Trophoblast cell (in vitro differentiated cells and primary cell): Measurements from ENCODE around the gene KLRC3.

Experiments used
- DNase-seq, 2 donors: peaks; one replicate each; pipeline ENCODE4 v3.0.0-alpha.2; 2016
- H2AFZ ChIP-seq: 2 replicates; pipeline ENCODE4 v1.6.1; 2013; ENCODE audit warnings: low read length, moderate library complexity, mild to moderate bottlenecking; ENCODE audit not compliant: insufficient read depth, poor library complexity
- H2AK5ac ChIP-seq: 2 replicates; pipeline ENCODE4 v1.6.1; 2013; ENCODE audit warnings: mild to moderate bottlenecking, low read length
- H2BK120ac ChIP-seq: 2 replicates; pipeline ENCODE4 v1.6.1; 2013; ENCODE audit warnings: low read length, mild to moderate bottlenecking, moderate library complexity; ENCODE audit not compliant: insufficient read depth, poor library complexity
- H2BK12ac ChIP-seq: 2 replicates; pipeline ENCODE4 v1.6.1; 2013; ENCODE audit warnings: mild to moderate bottlenecking, low read length, moderate library complexity
- H2BK5ac ChIP-seq: 2 replicates; pipeline ENCODE4 v1.6.1; 2013; ENCODE audit warnings: low read length, low read depth, moderate library complexity, mild to moderate bottlenecking; ENCODE audit not compliant: poor library complexity
- H3K14ac ChIP-seq: 2 replicates; pipeline ENCODE4 v1.6.1; 2013; ENCODE audit warnings: mild to moderate bottlenecking, low read length
- H3K18ac ChIP-seq: 2 replicates; pipeline ENCODE4 v1.6.1; 2013; ENCODE audit warnings: mild to moderate bottlenecking, low read length
- H3K23ac ChIP-seq: 2 replicates; pipeline ENCODE4 v1.6.1; 2013; ENCODE audit warnings: low read length
- H3K27ac ChIP-seq: 2 replicates; pipeline ENCODE4 v1.5.1; 2013; ENCODE audit warnings: low read depth, mild to moderate bottlenecking, inconsistent platforms, low read length, moderate library complexity
- H3K27me3 ChIP-seq: 2 replicates; pipeline ENCODE4 v1.6.1; 2013; ENCODE audit warnings: inconsistent platforms, mild to moderate bottlenecking, low read length, moderate library complexity; ENCODE audit not compliant: insufficient read depth
- H3K36me3 ChIP-seq, 2 experiments: 1 replicate in 1 of 2; 2 replicates in 1 of 2; pipeline ENCODE4 v1.6.1; 2013; ENCODE audit warnings: low read length in 2 of 2, mild to moderate bottlenecking in 2 of 2, moderate library complexity in 1 of 2; ENCODE audit not compliant: insufficient read depth in 2 of 2, control insufficient read depth in 1 of 2
- H3K4ac ChIP-seq: 2 replicates; pipeline ENCODE4 v1.6.1; 2013; ENCODE audit warnings: low read depth, mild to moderate bottlenecking, low read length, moderate library complexity
- H3K4me1 ChIP-seq, 2 experiments: 1 replicate in 1 of 2; 2 replicates in 1 of 2; pipeline ENCODE4 v1.6.1; 2013; ENCODE audit warnings: low read length in 2 of 2, mild to moderate bottlenecking in 2 of 2, moderate library complexity in 1 of 2; ENCODE audit not compliant: insufficient read depth in 2 of 2, control insufficient read depth in 1 of 2
- H3K4me2 ChIP-seq: 2 replicates; pipeline ENCODE4 v1.6.1; 2013; ENCODE audit warnings: inconsistent platforms, mild to moderate bottlenecking, low read length, moderate library complexity
- H3K4me3 ChIP-seq: 2 replicates; pipeline ENCODE4 v1.5.1; 2013; ENCODE audit warnings: mild to moderate bottlenecking, low read depth, low read length, inconsistent platforms
- H3K79me1 ChIP-seq: one replicate; pipeline ENCODE4 v1.6.1; 2013; ENCODE audit warnings: low read length
- H3K79me2 ChIP-seq: 2 replicates; pipeline ENCODE4 v1.6.1; 2013; ENCODE audit warnings: low read length, mild to moderate bottlenecking; ENCODE audit not compliant: control insufficient read depth, insufficient read depth, poor library complexity
- H3K9ac ChIP-seq: 2 replicates; pipeline ENCODE4 v1.6.1; 2013; ENCODE audit warnings: mild to moderate bottlenecking, low read length
- H3K9me3 ChIP-seq: 2 replicates; pipeline ENCODE4 v1.6.1; 2013; ENCODE audit warnings: low read depth, mild to moderate bottlenecking, control low read depth, inconsistent platforms, low read length; ENCODE audit not compliant: insufficient read depth
- H4K12ac ChIP-seq: 2 replicates; pipeline ENCODE4 v1.6.1; 2013; ENCODE audit warnings: low read depth, mild to moderate bottlenecking, low read length, moderate library complexity
- H4K8ac ChIP-seq: 2 replicates; pipeline ENCODE4 v1.6.1; 2013; ENCODE audit warnings: low read depth, mild to moderate bottlenecking, low read length, moderate library complexity
- H4K91ac ChIP-seq: one replicate; pipeline ENCODE4 v1.6.1; 2013; ENCODE audit warnings: low read depth, mild to moderate bottlenecking, low read length, moderate library complexity
- WGBS: extraction: QIAGEN DNeasy Blood & Tissue Kit; methylation state at CpG from one replicate; pipeline ENCODE4 v1.1.7; 2013; ENCODE audit warnings: missing lambda C conversion rate; ENCODE audit not compliant: insufficient read length, insufficient coverage; ENCODE audit errors: extremely low coverage; 5-methylcytosine and 5-hydroxymethylcytosine counted together

Gene KLRC3

GRCh38 chr12:10362325-10362724, 58.1 kb downstream of the KLRC3 start:
- Histone ChIP-seq H2BK5ac (no peak overlapping the region), H3K27ac (peak overlapping the region; percentile 48), H3K9me3 (no peaks in the 10 kb centered on the region), H3K27me3 (no peaks in the 10 kb centered on the region), H3K18ac (no peak overlapping the region), H3K4me2 (no peak overlapping the region), H2AFZ (no peak overlapping the region), H3K36me3 (no peaks in the 10 kb centered on the region), H3K4me1 (peaks cover 23 to 33% of the 10 kb centered on the region in 2 experiments), H3K79me2 (peaks cover 4% of the 10 kb centered on the region), H3K14ac (no peak overlapping the region), H4K91ac (peak overlapping the region; percentile 19), H3K4ac (no peak overlapping the region), H2BK120ac (peak overlapping the region; percentile 36), H3K23ac (no peak overlapping the region), H3K79me1 (peaks cover 26% of the 10 kb centered on the region), H4K8ac (peak overlapping the region; percentile 80), H4K12ac (no peak overlapping the region), H2BK12ac (peak overlapping the region; percentile 8), H3K4me3 (no peak overlapping the region), H2AK5ac (no peak overlapping the region), H3K9ac (no peak overlapping the region)
- WGBS: no CpG with 5 or more reads among the region's 3 CpGs
- DNase-seq: no peak
